ENCODE results near the gene CSRP2. TPM values are rescaled to one million over a fixed set of nuclear protein-coding genes. Genes with fewer than 3 reads are reported as not detected.

The CSRP2 gene
- total RNA-seq, 1 donor from 2014 or later = 40.9 TPM

GRCh38 chr12:76810671-76811419 lies 68.0 kb downstream of the CSRP2 start:
- no peak for DNase-seq
- peak; percentile 62 for ATAC-seq (ENCODE audit: poor library complexity)
- intact Hi-C loops (cut with DNase I) = no loop called here

Other genes starting within 250 kb of the CSRP2 start
- gene ZDHHC17, start 114.9 kb downstream of the CSRP2 start, total RNA-seq = 17.5 TPM
- 0.08 TPM for gene E2F7, start 186.6 kb upstream of the CSRP2 start, total RNA-seq

All from Right ventricle myocardium superior (tissue), 1 donor.